HG03039 (cell line): Measurements from ENCODE around the gene SCML1.
"Not testable (repeated sequence)": the region's sequence is repeated elsewhere in the genome, so short reads cannot be mapped to it uniquely, and the experiment has no call there.

Experiments
- ATAC-seq: cut with Tn5 transposase; IDR thresholded peaks from one replicate; pipeline ENCODE4 v1.9.1; 2021; ENCODE audit warnings: mild to moderate bottlenecking, moderate library complexity; ENCODE audit not compliant: unreplicated experiment

The SCML1 gene

GRCh38 chrX:17738737-17739535 lies 1.6 kb downstream of the SCML1 start:
- ATAC-seq: no peak

DNA sequence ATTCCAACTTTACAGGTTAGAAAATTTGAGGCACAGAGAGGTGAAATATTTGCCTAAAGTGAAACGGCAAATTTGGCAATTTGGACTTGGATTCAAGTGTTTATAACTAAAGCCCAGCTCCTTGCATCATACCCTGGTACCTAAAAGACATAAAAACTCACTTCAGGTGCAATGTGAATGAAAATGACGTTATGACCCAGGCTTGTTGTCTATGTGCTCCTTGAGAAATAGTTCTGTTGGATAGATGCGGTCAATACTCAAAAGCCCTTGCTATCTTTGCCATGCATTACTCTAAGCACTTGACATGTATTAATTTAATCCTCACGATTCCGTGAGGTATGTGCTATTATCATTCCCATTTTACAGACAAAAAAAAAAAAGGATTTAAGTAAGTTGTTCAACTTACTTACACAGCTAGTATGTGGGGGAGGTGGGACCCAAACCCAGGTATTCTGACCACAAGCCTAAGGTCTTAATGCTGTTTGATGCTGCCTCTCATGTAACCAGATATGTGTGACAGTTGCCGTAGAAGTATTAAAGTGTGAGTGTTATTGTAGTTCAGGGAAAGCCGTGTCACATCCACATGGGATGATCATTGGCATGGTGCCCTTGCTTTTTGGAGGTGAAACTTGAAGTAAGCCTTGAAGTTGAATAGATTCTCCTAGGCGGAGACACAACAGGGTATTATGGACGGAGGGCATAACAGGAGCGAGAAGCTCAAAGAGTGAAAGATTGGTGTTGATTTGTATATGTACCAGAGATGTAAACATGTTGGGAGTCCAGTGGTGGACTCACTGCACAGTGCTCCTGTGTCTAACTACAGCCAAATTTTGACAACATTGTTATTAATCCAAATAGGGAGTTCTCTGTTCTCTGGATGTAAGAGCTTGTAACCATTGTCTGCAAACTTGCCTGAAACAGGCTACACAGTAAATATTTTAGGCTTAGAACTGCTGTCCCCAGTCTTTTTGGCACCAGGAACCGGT lies 3.1 kb downstream of the SCML1 start:
- no peak for ATAC-seq

DNA sequence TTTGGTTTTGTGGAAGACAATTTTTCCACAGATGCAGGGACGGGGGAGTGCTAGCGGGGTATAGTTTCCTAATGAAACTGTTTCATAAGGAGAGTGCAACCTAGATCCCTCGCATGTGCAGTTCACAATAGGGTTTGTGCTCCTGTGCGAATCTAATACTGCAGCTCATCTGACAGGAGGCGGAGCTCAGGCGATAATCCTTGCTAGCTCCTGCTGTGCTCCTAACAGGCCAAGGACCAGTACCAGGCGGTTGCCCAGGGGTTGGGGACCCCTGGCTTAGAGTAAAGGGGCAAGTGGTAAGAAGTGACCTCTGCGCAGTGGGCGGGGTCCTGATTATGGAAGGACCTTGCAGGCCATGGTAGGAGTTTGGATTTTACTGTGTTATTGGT lies 3.8 kb downstream of the SCML1 start:
- no peak for ATAC-seq

- no peak for ATAC-seq
Observed at GRCh38 chrX:17743913-17744312, 6.6 kb downstream of the SCML1 start.

DNA sequence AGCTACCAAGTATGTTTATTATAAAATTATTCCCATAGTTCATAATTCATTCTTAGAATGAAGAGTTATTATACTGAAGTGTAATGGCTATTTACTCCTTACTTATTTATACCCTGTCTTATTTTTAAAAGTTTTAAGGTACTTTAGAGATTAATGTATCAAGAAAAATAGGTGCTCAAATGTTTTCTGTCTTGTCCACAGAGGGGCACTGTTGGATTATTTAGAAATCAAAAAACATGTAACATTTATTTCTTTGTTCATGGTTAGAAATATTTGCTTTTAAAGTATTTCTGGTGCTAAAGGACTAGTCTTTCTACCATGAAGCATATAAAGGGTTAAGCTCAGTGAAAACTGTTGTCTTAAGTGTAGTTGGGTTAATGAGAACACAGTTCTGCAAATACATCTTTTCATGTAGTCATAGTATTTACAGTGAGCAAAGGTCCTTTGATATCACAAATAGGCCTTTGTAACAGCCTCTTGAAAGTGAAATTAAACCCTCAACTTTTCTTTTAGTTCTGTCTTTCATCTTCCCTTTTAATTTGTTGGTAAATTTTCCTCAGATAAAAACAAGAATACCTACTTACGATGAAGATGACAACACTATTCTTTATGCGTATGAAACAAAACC lies 7.7 kb downstream of the SCML1 start:
- no peak for ATAC-seq

DNA sequence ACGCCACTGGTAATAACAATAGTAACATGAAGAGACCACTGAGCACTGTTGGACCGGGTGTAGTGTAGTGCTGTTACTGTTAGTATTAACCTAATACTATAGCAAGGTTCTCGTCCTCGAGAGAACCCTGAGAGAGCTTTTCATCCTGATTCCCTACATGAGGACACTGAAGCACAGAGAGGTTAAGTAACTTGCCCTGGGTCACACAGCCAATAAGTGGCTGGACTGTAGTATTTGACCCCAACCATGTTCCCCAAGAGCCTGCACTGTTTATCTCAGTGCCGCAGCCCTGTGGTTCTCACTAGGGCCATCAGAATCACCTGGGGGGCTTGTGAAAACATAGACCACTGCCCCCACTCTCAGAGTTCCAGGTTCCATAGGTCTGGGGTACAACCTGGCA lies 10.4 kb downstream of the SCML1 start:
- ATAC-seq: no peak

GRCh38 chrX:17748684-17749083 lies 11.4 kb downstream of the SCML1 start:
- no peak for ATAC-seq

GRCh38 chrX:17750436-17750835 lies 13.1 kb downstream of the SCML1 start:
- no peak for ATAC-seq

GRCh38 chrX:17758382-17758781 lies 21.1 kb downstream of the SCML1 start:
- no peak for ATAC-seq

- ATAC-seq: no peak
Observed at GRCh38 chrX:17759990-17760389, 22.7 kb downstream of the SCML1 start.

GRCh38 chrX:17767734-17768133 lies 30.4 kb downstream of the SCML1 start:
- no peak for ATAC-seq

DNA sequence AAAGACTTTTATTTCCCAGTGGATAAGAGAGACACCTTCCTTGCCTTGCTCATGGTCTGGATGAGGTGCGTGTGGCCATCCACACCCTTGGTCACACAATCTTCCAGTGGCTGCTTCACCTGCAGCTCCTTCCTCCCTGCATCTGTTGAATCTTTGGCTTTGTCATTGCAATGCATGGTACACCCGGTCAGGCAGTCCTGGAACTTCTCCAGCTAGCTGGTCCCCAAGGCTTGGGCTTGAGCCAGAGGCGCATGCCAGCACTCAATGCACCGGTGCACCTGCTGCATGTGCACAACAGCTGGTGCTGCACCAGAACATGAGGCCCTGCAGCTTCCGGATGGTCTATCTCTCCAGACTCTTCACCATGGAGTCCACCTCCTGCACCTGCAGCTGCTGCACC lies 31.7 kb downstream of the SCML1 start:
- no peak for ATAC-seq

DNA sequence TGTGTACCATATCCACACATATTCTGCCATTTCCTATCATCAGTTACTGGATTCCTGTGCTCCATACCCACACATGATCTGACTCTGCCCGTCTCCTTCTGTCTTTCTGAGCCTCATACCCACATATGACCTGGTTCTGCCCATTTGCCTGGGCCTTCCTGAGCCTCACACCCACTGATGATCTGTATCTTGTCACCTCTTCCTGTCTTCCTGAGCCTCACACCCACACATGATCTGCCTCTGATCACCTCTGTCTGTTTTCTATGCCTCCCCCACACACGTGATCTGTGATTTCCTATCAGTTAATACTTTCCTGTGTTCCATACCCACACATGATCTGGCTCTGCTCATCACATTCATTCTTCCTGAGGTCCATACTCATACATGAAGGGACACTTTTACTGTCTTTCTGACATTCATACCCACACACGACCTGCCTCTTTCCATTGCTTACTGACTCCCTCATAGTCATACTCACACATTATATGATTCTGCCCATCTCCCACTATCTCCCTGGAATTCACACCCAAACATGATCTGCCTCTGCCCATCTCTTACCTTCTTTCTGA lies 32.5 kb downstream of the SCML1 start:
- no peak for ATAC-seq

DNA sequence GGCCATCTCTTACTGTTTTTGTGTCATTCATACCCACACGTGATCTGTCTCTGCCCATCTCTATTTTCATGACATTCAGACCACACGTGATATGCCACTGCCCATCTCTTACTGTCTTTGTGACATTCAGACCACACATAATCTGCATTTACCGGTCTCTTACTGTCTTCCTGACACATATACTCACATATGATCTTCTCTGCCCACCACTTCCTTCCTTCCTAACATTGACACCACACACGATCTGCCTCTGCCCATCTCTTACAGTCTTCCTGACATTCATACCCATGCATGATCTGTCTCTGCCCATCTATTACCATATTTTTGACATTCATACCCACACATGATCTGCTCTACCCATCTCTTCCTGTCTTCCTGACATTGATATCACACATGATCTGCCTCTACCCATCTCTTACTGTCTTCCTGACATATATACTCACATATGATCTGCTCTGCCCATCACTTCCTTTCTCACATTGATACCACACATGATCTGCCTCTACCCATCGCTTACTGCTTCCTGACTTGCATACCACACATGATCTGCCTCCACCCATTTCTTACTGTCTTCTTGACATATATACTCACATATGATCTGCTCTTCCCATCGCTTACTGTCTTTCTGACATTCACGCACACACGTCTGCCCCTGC lies 36.1 kb downstream of the SCML1 start:
- no peak for ATAC-seq

- no peak for ATAC-seq
Observed at GRCh38 chrX:17774053-17774452, 36.8 kb downstream of the SCML1 start.

DNA sequence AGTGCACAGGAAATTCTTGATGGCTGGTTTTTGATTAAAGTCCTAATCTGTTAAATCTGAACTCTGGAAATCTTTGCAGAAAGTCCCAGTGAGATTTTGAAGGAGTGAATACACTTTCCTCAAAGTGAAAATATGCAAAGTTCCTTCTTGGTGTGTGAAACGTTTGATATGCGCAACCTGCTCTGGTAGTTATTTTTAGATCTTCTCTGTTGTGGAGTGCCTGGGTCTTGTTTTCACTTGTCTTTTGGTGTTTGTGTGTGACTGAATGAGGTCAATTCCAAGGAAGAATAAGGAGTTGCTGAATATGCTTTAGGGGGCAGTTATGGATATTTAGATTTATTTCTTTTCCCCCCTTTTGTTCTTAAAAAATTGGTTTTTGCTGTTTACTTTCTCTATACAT lies 41.7 kb downstream of the SCML1 start:
- ATAC-seq: no peak

- no peak for ATAC-seq
Observed at GRCh38 chrX:17779434-17779833, 42.1 kb downstream of the SCML1 start.

GRCh38 chrX:17786554-17787347 lies 49.5 kb downstream of the SCML1 start:
- not testable (repeated sequence) for ATAC-seq

- ATAC-seq: no peak
Observed at GRCh38 chrX:17787557-17787956, 50.3 kb downstream of the SCML1 start.

GRCh38 chrX:17788439-17788838 lies 51.1 kb downstream of the SCML1 start:
- no peak for ATAC-seq
